K562 (cell line): ENCODE data around the gene COX6B2. TPM values are rescaled to one million over a fixed set of nuclear protein-coding genes. Genes with fewer than 3 reads are reported as not detected.

Experiments
- ADNP ChIP-seq: fragments of 200-800 bp; sonication (Bioruptor generic); IDR thresholded peaks from 2 replicates; pipeline ENCODE4 v1.6.1; 2016; ENCODE audit warnings: missing genetic modification characterization, missing compliant biosample characterization
- E2F1 ChIP-seq: sonication (generic); formaldehyde crosslinking; IDR thresholded peaks from 2 replicates; pipeline ENCODE4 v1.8.1; 2023; ENCODE audit warnings: mild to moderate bottlenecking, missing genetic modification reagents, moderate library complexity
- EGR1 ChIP-seq: fragments of 450-650 bp; conservative IDR thresholded peaks from 2 replicates; pipeline ENCODE4 v1.6.1; 2017; ENCODE audit warnings: mild to moderate bottlenecking
- ERF ChIP-seq: fragments of 450-650 bp; formaldehyde crosslinking; IDR thresholded peaks from 2 replicates; pipeline ENCODE4 v1.4.0; 2020; ENCODE audit warnings: mild to moderate bottlenecking, mixed read lengths
- JUND ChIP-seq, 2 experiments: IDR thresholded peaks; 2 replicates in 1 of 2; 3 replicates in 1 of 2; pipeline ENCODE4 v1.6.1; 2011; ENCODE audit warnings: borderline replicate concordance in 2 of 2, low read depth in 2 of 2, low read length in 2 of 2, improper control_type of control experiment in 1 of 2, missing biosample characterization in 1 of 2, missing genetic modification characterization in 1 of 2, missing genetic modification reagents in 1 of 2
- L3MBTL2 ChIP-seq: fragments of 450-650 bp; IDR thresholded peaks from 2 replicates; pipeline ENCODE4 v1.6.1; 2016; ENCODE audit warnings: mild to moderate bottlenecking, moderate library complexity
- MAX ChIP-seq: sonication (generic); formaldehyde crosslinking; IDR thresholded peaks from 2 replicates; pipeline ENCODE4 v1.9.0; 2022; ENCODE audit warnings: mild to moderate bottlenecking, missing genetic modification reagents
- MNT ChIP-seq, 2 experiments: fragments of 450-650 bp; conservative IDR thresholded peaks; 2 replicates each; pipeline ENCODE4 v1.6.1; 2017; ENCODE audit warnings: mild to moderate bottlenecking in 2 of 2, moderate library complexity in 2 of 2
- NR2C2 ChIP-seq, 2 experiments: fragments of 200-800 bp in 1 of 2; sonication (Bioruptor generic) in 1 of 2; sonication (generic) in 1 of 2; formaldehyde crosslinking in 1 of 2; IDR thresholded peaks; 2 replicates each; pipeline versions ENCODE4 v1.6.1 to v1.8.0; 2016 to 2022; ENCODE audit warnings: mild to moderate bottlenecking in 1 of 2, missing compliant biosample characterization in 1 of 2, missing genetic modification characterization in 1 of 2, missing genetic modification reagents in 1 of 2
- NR3C1 ChIP-seq: sonication (generic); formaldehyde crosslinking; IDR thresholded peaks from 2 replicates; pipeline ENCODE4 v1.8.1; 2022; ENCODE audit warnings: missing genetic modification reagents
- POLR2AphosphoS5 ChIP-seq: IDR thresholded peaks from 2 replicates; pipeline ENCODE4 v1.6.1; 2011; ENCODE audit warnings: mild to moderate bottlenecking, low read depth, low read length, moderate library complexity; ENCODE audit not compliant: control insufficient read depth, insufficient read depth
- PTTG1 ChIP-seq: fragments of 450-650 bp; IDR thresholded peaks from 2 replicates; pipeline ENCODE4 v1.6.1; 2016; ENCODE audit warnings: low read depth, mild to moderate bottlenecking, missing genetic modification characterization, missing compliant biosample characterization
- RAD51 ChIP-seq: fragments of 450-650 bp; IDR thresholded peaks from 2 replicates; pipeline ENCODE4 v1.7.1; 2016; ENCODE audit warnings: low read depth, mild to moderate bottlenecking, borderline replicate concordance
- TCF15 ChIP-seq: fragments of 250-450 bp; sonication (Bioruptor Pico); IDR thresholded peaks from 2 replicates; pipeline ENCODE4 v1.8.0; 2022; ENCODE audit warnings: moderate library complexity, mild to moderate bottlenecking, inconsistent platforms
- TFAP4 ChIP-seq: sonication (generic); formaldehyde crosslinking; IDR thresholded peaks from 2 replicates; pipeline ENCODE4 v1.8.0; 2022; ENCODE audit warnings: missing genetic modification reagents, mild to moderate bottlenecking, moderate library complexity, borderline replicate concordance
- ZFP91 ChIP-seq: sonication (generic); formaldehyde crosslinking; IDR thresholded peaks from 2 replicates; pipeline ENCODE4 v1.8.0; 2022; ENCODE audit warnings: mild to moderate bottlenecking, missing genetic modification reagents
- ZFX ChIP-seq: sonication (generic); formaldehyde crosslinking; IDR thresholded peaks from 2 replicates; pipeline ENCODE4 v1.8.0; 2022; ENCODE audit warnings: mild to moderate bottlenecking, missing genetic modification reagents, moderate library complexity
- ZZZ3 ChIP-seq: fragments of 450-650 bp; IDR thresholded peaks from 2 replicates; pipeline ENCODE4 v1.6.1; 2016; ENCODE audit warnings: antibody characterized with exemption, mild to moderate bottlenecking, moderate library complexity
- polyA plus RNA-seq, 8 experiments: library from polyadenylated mRNA; depleted of rRNA in 4 of 8; stranded (reverse) in 5 of 8; unstranded in 3 of 8; fragments of >200 nt; fragmentation: Nextera tagmentation in 2 of 8; fragmentation: Illumina TruSeq in 1 of 8; extraction: Ambion mirVana in 2 of 8; extraction: Trizol in 1 of 8; gene quantifications; 2 replicates each; pipeline versions ENCODE4 v1.2.1 to v1.2.3, GENCODE V29; 2011 to 2014; ENCODE audit warnings: inconsistent platforms in 1 of 8, missing spikeins in 1 of 8
- total RNA-seq, 7 experiments: library from RNA; depleted of rRNA in 6 of 7; stranded (reverse); fragments of >200 nt in 6 of 7; fragmentation: Illumina TruSeq in 2 of 7; extraction: Trizol in 2 of 7; gene quantifications; 2 replicates each; pipeline versions ENCODE4 v1.2.1 to v1.2.3, GENCODE V29; 2011 to 2021; ENCODE audit warnings: low replicate concordance in 1 of 7

Gene COX6B2
- total and polyA plus RNA-seq, 9 of the 15 experiments (the other 6 are each of a cell fraction or from before 2014, with no cell fraction given): 0.40 to 2.5 (median 0.83) TPM

- TF ChIP-seq TFAP4 (CRISPR knock-in tag): 0 out of 2 replicates have a peak, but pooled peaks have one; percentile 7
- TF ChIP-seq POLR2AphosphoS5: peak; percentile 22; the same call in 1 of the 2 replicates
- 0 out of 2 replicates have a peak, but pooled peaks have one; percentile 29 for TF ChIP-seq ZFP91 (CRISPR knock-in tag)
- TF ChIP-seq ZFX: peak; percentile 71; the same call in 1 of the 2 replicates
- 0 out of 2 replicates have a peak, but pooled peaks have one; percentile 1 for TF ChIP-seq NR2C2 (CRISPR knock-in tag; IDR thresholded peaks at IDR 0.05)
- no peak for TF ChIP-seq NR2C2 (tag; IDR thresholded peaks at IDR 0.05)
- peak; percentile 22; the same call in 1 of the 2 replicates for TF ChIP-seq ZZZ3
- TF ChIP-seq TCF15 (CRISPR knock-in tag): no peak
- TF ChIP-seq PTTG1: no peak
- TF ChIP-seq MNT (conservative IDR thresholded peaks at IDR 0.05): peak in 1 of 2 experiments; percentile 24; a peak in 2 of 4 replicates
- no peak for TF ChIP-seq NR3C1 (CRISPR knock-in tag)
- TF ChIP-seq EGR1: 0 out of 2 replicates have a peak, but pooled peaks have one; percentile 29
- 0 out of 2 replicates have a peak, but pooled peaks have one; percentile 12 for TF ChIP-seq ERF (CRISPR knock-in tag)
- TF ChIP-seq JUND (IDR thresholded peaks at IDR 0.05; ENCODE audit: borderline replicate concordance, low read depth, low read length): no peak
- 0 out of 3 replicates have a peak, but pooled peaks have one; percentile 8 for TF ChIP-seq JUND (tag; IDR thresholded peaks at IDR 0.05; ENCODE audit: borderline replicate concordance, low read depth, low read length)
- 0 out of 2 replicates have a peak, but pooled peaks have one; percentile 48 for TF ChIP-seq E2F1
- 0 out of 2 replicates have a peak, but pooled peaks have one; percentile 38 for TF ChIP-seq MAX
- TF ChIP-seq L3MBTL2: peak; percentile 64
- TF ChIP-seq RAD51: no peak
- TF ChIP-seq ADNP (tag): no peak
These were observed 30.6 kb upstream of the COX6B2 start (continued) for GRCh38 chr19:55384920-55385723.
